Heart left ventricle (tissue), 16 donors: ENCODE data around the gene EIF2D. TPM values are rescaled to one million over a fixed set of nuclear protein-coding genes. Genes with fewer than 3 reads are reported as not detected.

Source experiments
- ATAC-seq, 4 donors: fragments of 200-7000 bp; cut with Tn5 transposase; one replicate each; pipeline ENCODE4 v1.9.1; 2020 to 2022; ENCODE audit warnings: moderate library complexity in 4 of 4, mild to moderate bottlenecking in 3 of 4, moderate number of reproducible peaks in 1 of 4
- DNase-seq, 5 donors: peaks; one replicate each; pipeline ENCODE4 v3.0.0-alpha.2; 2020
- H3K27ac ChIP-seq, 12 donors: fragments of 200-600 bp; sonication (generic) in 4 of 12; one replicate each; pipeline versions ENCODE4 v1.5.0 to v1.8.0; 2016 to 2022; ENCODE audit warnings: mild to moderate bottlenecking in 2 of 12
- H3K27me3 ChIP-seq, 9 donors: fragments of 200-600 bp; sonication (generic) in 2 of 9; one replicate each; pipeline versions ENCODE4 v1.5.1 to v1.8.0; 2016 to 2022; ENCODE audit warnings: mild to moderate bottlenecking in 3 of 9
- H3K36me3 ChIP-seq, 9 donors: fragments of 200-600 bp; sonication (generic) in 2 of 9; one replicate each; pipeline versions ENCODE4 v1.5.0 to v1.8.0; 2018 to 2022; ENCODE audit warnings: mild to moderate bottlenecking in 2 of 9
- H3K4me1 ChIP-seq, 12 donors: fragments of 200-600 bp; sonication (generic) in 4 of 12; one replicate each; pipeline versions ENCODE4 v1.5.0 to v1.8.0; 2016 to 2022; ENCODE audit warnings: mild to moderate bottlenecking in 3 of 12
- H3K4me3 ChIP-seq, 12 donors: fragments of 200-600 bp; sonication (generic) in 4 of 12; one replicate each; pipeline versions ENCODE4 v1.5.0 to v1.8.0; 2017 to 2022; ENCODE audit warnings: mild to moderate bottlenecking in 9 of 12, moderate library complexity in 4 of 12
- H3K9me3 ChIP-seq, 12 donors: fragments of 200-600 bp; sonication (generic) in 4 of 12; one replicate each; pipeline versions ENCODE4 v1.5.0 to v1.8.0; 2016 to 2022; ENCODE audit warnings: mild to moderate bottlenecking in 1 of 12
- CTCF ChIP-seq, 12 donors: fragments of 200-600 bp; sonication (generic) in 4 of 12; IDR thresholded peaks; one replicate each; pipeline versions ENCODE4 v1.5.0 to v1.8.0; 2018 to 2022; ENCODE audit warnings: antibody characterized with exemption in 12 of 12, mild to moderate bottlenecking in 5 of 12
- POLR2A ChIP-seq, 2 donors: fragments of 450-650 bp; IDR thresholded peaks; one replicate each; pipeline ENCODE4 v1.6.1; 2017; ENCODE audit warnings: antibody characterized with exemption in 2 of 2, mild to moderate bottlenecking in 2 of 2, moderate library complexity in 2 of 2
- WGBS, 4 donors: extraction: QIAGEN DNeasy Blood & Tissue Kit in 2 of 4; methylation state at CpG; one replicate each; pipeline versions ENCODE4 v1.1.5 to v1.1.7; 2013 to 2018; 5-methylcytosine and 5-hydroxymethylcytosine counted together
- intact Hi-C, 10 donors: fragments of 100-400 bp; cut with DNase I; formaldehyde crosslinking; loops; one replicate each; pipeline versions ENCODE4 v1.11.1 to v1.14.2; 2022
- polyA plus RNA-seq, 2 donors: library from polyadenylated mRNA; stranded (reverse); fragments of 200-250 nt; gene quantifications; one replicate each; pipeline ENCODE4 v1.2.3, GENCODE V29; 2013
- total RNA-seq, 9 donors: library from RNA; depleted of rRNA in 2 of 9; stranded (reverse); fragments of >200 nt in 2 of 9; fragmentation: NEBNext Ultra II Directional in 3 of 9; extraction: Animal tissue kit (Norgen Biotek cat#: 25700) in 3 of 9; gene quantifications; one replicate each; pipeline versions ENCODE4 v1.1.0 to v1.2.4, GENCODE V29; 2016 to 2023
- donor health status: ischemic (EF 13 %, LVEDD 7.1; RV severe dilation, severe dysfunction).
- donor health status: healthy with polysubstance abuse.
- donor health status: DM: no; HTN: yes; CAD: no.
- donor health status: DM: no; HTN: no; CAD: no.
- donor health status: ischemic (EF 25% LVEDD 6.9; RV normal size, moderate dysfunction).
- donor health status: ischemic (EF 25% LVEDD 5.7; RV mildly dilated, moderate dysfunction).
- donor health status: healthy.
- donor health status: DM: yes; HTN: yes; CAD: no.
- donor health status: ischemic (EF 35%, LVEDD 5.7; RV mildly dilated, moderate dysfunction).
- donor health status: nonischemic (EF 11% LVEDD 7.7; RV severe dilation, severe dysfunction).
- donor health status: DM: yes; HTN: yes; CAD: no.
- donor health status: PGD.
- donor health status: ischemic (EF 29% LVEDD 5.4; RV normal size, mild dysfunction).
- donor health status: nonischemic (EF 23%, LVEDD 6.1; RV moderate dilation, normal function).

The EIF2D gene
- total and polyA plus RNA-seq, 11 donors = 15.6 to 37.5 (median 27.6) TPM

DNA sequence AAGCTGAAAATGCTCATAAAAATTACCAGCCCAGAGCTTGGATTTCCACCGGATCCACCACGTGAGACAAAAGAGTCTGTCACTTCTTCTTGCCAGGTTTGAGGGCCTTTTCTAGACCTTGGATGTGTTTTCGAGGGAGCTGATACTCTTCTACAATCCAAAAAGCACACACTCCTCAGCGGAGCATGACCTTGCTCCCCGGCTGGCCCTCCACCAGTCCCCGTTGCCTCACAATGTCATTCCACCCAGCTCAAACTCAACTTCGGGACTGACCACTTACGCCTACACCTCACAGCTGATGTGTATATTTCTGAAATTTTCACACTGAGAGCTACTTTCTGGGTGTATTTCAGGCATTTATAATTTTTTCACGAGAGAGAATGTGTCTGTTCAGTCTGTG, 20.6 kb downstream of the EIF2D start:
- Histone ChIP-seq H3K27me3 (no peaks in the 10 kb centered on the region), H3K9me3 (no peaks in the 10 kb centered on the region), H3K4me3 (no peak overlapping the region), H3K4me1 (peaks cover 0 to 30% (median 0%) of the 10 kb centered on the region in 12 donors), H3K27ac (no peak overlapping the region), H3K36me3 (peaks cover 4 to 99% (median 92%) of the 10 kb centered on the region in 9 donors)
- WGBS, 4 donors = 91 to 95% (median 94%) methylated on average over 9 of the region's 9 CpGs
- intact Hi-C loops = no loop called here
- no peak for TF ChIP-seq POLR2A (IDR thresholded peaks at IDR 0.05)
- no peak for TF ChIP-seq CTCF (IDR thresholded peaks at IDR 0.05)
- ATAC-seq (no peak), DNase-seq (no peak)

DNA sequence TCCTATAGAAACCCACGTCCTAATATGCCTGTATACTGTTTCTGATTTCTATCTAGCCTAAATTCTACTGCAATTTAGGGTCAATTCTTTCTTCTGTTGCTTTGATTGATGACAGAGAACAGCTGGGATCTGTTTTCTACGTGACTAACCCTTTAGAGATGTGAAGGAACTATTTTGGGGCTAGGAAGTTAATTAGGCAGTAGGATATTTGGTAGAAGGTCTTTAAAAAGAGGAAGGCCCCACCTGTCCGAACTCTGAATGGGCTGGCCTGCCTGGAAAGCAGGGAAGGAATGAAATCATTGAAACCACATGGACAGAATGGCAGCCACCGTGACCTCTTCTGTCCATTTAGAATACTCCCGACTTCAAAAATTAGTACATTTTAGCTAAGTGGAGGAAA, 21.0 kb downstream of the EIF2D start:
- peak overlapping the region in 1 of 12 donors; percentile 43 for H3K27ac ChIP-seq
- 82 to 89% (median 87%) methylated on average over 5 of the region's 5 CpGs for WGBS, 4 donors

DNA sequence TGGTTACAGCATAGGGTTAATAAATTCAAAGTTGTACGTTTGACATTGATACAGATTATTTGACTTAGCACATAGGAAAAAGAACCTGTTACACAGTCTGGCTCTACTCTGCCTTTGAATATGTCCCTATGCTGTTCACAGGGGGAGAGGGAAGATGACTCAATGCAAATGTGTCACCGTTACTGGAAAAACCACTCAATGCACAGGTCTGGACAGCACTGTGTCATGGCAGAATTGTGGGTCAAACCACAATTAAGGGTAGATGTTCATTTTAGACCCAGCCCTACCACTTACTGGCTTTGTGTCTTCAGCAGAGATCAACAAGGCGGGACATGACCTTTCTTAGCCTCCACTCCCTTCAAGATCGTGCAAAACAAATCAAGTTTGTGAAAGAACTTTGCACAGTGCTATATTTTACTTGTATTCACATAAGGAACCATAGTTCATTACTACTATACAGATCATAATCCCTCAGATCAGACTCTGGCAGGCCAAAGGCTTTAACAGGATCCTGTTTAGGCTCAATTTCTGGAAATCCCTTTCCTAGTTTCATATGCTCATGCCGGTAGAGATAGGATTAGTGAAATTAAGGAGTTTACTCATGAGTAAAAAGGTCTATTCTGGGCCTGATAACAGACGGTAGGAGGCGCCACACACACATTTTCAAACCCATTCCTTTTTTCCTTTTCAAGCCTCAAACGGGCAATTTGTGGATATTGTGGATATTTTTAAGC, 22.1 kb downstream of the EIF2D start:
- no peaks in the 10 kb centered on the region for H3K27me3 ChIP-seq
- no peak overlapping the region for H3K4me3 ChIP-seq
- H3K27ac ChIP-seq = peak overlapping the region in 1 of 12 donors; percentile 43
- peaks cover 0 to 30% (median 0%) of the 10 kb centered on the region in 12 donors for H3K4me1 ChIP-seq
- DNase-seq (no peak), ATAC-seq (no peak)
- intact Hi-C loops = no loop called here
- TF ChIP-seq CTCF (IDR thresholded peaks at IDR 0.05) (peak in 5 of 12 donors; percentile 17 to 33 (median 28)), POLR2A (IDR thresholded peaks at IDR 0.05) (no peak)
- no peaks in the 10 kb centered on the region for H3K9me3 ChIP-seq
- WGBS, 4 donors = 66 to 72% (median 68%) methylated on average over 8 of the region's 8 CpGs
- peaks cover 1 to 98% (median 90%) of the 10 kb centered on the region in 9 donors for H3K36me3 ChIP-seq

More for the DNA sequence above, 21.0 kb downstream of the EIF2D start:
- no peaks in the 10 kb centered on the region for H3K9me3 ChIP-seq
- no peak for ATAC-seq
- no peak overlapping the region for H3K4me3 ChIP-seq
- TF ChIP-seq CTCF (IDR thresholded peaks at IDR 0.05) (no peak), POLR2A (IDR thresholded peaks at IDR 0.05) (no peak)
- no peak for DNase-seq
- peaks cover 0 to 30% (median 0%) of the 10 kb centered on the region in 12 donors for H3K4me1 ChIP-seq
- no peaks in the 10 kb centered on the region for H3K27me3 ChIP-seq
- peaks cover 4 to 99% (median 92%) of the 10 kb centered on the region in 9 donors for H3K36me3 ChIP-seq
- intact Hi-C loops = no loop called here

- intact Hi-C loops = no loop called here
- WGBS, 4 donors = 68 to 74% (median 71%) methylated on average over 7 of the region's 7 CpGs
- Histone ChIP-seq H3K27ac (peak overlapping the region in 3 of 12 donors; percentile 43 to 65 (median 55)), H3K9me3 (no peaks in the 10 kb centered on the region), H3K27me3 (no peaks in the 10 kb centered on the region), H3K4me3 (no peak overlapping the region), H3K36me3 (peaks cover 0 to 98% (median 90%) of the 10 kb centered on the region in 9 donors), H3K4me1 (peaks cover 0 to 30% (median 0%) of the 10 kb centered on the region in 12 donors)
- TF ChIP-seq POLR2A (IDR thresholded peaks at IDR 0.05) (no peak), CTCF (IDR thresholded peaks at IDR 0.05) (no peak)
- ATAC-seq (peak in 3 of 4 donors; percentile 67 to 81 (median 73)), DNase-seq (peak in 4 of 5 donors; percentile 34 to 48 (median 38))
These were observed 23.1 kb downstream of the EIF2D start for GRCh38 chr1:206589206-206589605.
